Natural killer cell treated with Interleukin-12 subunit alpha and Interleukin-12 subunit beta and Interleukin-15 and Interleukin-18, amount 100 ng/mL, for 72 hours (primary cell): Measurements from ENCODE around the gene COL9A3. TPM values are rescaled to one million over a fixed set of nuclear protein-coding genes. Genes with fewer than 3 reads are reported as not detected.
"Not testable (repeated sequence)": the region's sequence is repeated elsewhere in the genome, so short reads cannot be mapped to it uniquely, and the experiment has no call there.

ENCODE experiments used
- ATAC-seq, 2 donors: fragments of 150-1000 bp; cut with Tn5 transposase in 1 of 2; sonication (Bioruptor Pico), chemical (Tn5 transposase) in 1 of 2; 2 replicates each; pipeline ENCODE4 v1.10.0; 2021
- DNase-seq: peaks from one replicate; pipeline ENCODE4 v3.0.0; 2022; ENCODE audit warnings: low spot score
- H3K27ac Mint-ChIP-seq, 2 donors: 1 replicate in 1 of 2; 2 replicates in 1 of 2; pipeline ENCODE4 v1.8.0; 2022; ENCODE audit warnings: mixed read lengths in 2 of 2, mild to moderate bottlenecking in 1 of 2, moderate library complexity in 1 of 2
- H3K27me3 Mint-ChIP-seq, 2 donors: 1 replicate in 1 of 2; 2 replicates in 1 of 2; pipeline ENCODE4 v1.8.0; 2022; ENCODE audit warnings: mixed read lengths in 2 of 2
- H3K36me3 Mint-ChIP-seq: one replicate; pipeline ENCODE4 v1.8.0; 2022; ENCODE audit warnings: mixed read lengths
- H3K4me1 Mint-ChIP-seq, 2 donors: 1 replicate in 1 of 2; 2 replicates in 1 of 2; pipeline ENCODE4 v1.8.0; 2022; ENCODE audit warnings: low read depth in 2 of 2, mixed read lengths in 2 of 2, mild to moderate bottlenecking in 1 of 2
- H3K4me3 Mint-ChIP-seq: one replicate; pipeline ENCODE4 v1.8.0; 2022; ENCODE audit warnings: mixed read lengths
- H3K9me3 Mint-ChIP-seq: 2 replicates; pipeline ENCODE4 v1.8.0; 2022; ENCODE audit warnings: mixed read lengths
- total RNA-seq, 2 donors: library from RNA; stranded (reverse); gene quantifications; one replicate each; pipeline ENCODE4 v1.2.3, GENCODE V29; 2022

The COL9A3 gene
- total RNA-seq, 2 donors from 2014 or later: not detected

DNA sequence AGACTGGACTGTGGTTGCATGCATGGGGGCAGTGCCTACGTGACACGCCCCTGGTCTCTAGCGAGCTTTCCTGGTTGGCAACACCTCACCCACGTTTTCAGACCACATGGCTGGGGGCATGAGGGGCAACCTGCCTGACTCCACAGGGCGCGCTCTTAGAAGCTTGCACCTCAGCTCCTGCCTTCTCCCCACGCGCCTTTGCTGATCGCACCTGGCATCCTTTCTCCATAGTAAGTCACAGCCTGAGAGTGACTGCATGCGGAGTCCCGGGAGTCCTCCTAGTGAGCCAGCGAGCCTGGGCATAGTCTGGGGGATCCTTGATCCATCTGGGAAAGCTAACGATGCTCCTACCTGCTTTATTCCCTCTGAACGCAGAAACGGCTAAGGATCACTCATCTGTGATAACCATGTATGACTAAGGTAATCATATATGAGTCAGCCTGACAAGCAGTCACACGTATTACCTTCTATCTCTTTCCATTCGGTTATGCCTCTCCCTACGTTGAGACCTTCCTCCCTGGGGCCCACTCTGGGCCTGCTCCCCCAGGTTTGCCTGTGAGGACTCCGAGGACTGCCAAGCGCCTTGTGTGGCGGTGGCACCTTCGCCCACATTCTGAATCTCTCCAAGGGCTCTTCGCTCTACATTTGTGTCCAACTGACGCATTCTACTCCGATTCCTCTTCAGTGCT lies 40.2 kb downstream of the COL9A3 start:
- H3K27ac Mint-ChIP-seq: no peak overlapping the region
- DNase-seq (no peak), ATAC-seq (no peak)
- no peaks in the 10 kb centered on the region for H3K9me3 Mint-ChIP-seq
- no peak overlapping the region for H3K4me3 Mint-ChIP-seq
- H3K4me1 Mint-ChIP-seq: peaks cover 18 to 22% of the 10 kb centered on the region in 2 donors
- no peaks in the 10 kb centered on the region for H3K27me3 Mint-ChIP-seq
- peaks cover 15% of the 10 kb centered on the region for H3K36me3 Mint-ChIP-seq

DNA sequence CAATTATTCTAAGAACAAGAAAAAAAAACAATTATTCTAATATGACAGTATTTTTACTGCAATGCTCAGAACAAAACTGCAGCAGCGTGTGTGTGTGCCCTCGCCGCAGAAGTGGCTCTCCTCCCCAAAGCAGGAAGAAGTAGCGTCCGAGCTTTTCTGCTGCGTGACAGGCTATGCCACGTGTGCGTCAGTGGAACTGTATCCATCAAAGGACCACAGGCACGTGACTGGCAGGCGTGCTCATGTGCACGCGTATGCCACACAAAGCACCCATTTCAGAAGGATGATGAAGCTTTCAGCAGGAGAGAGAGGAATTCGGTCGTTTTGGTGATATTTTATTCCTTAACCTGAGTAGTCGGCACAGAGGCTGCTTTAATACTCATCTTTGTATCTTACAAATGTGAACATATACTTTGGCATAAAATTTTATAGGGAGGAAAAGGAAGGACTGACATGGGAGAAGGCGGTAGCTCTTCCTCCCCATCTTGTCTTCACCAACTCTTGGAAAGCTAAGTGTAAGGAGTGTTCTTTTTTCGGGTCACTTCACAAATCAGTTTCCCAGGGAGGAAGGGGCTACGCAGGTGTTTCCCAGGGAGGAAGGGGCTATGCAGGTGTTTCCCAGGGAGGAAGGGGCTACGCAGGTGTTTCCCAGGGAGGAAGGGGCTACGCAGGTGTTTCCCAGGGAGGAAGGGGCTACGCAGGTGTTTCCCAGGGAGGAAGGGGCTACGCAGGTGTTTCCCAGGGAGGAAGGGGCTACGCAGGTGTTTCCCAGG lies 41.4 kb downstream of the COL9A3 start:
- ATAC-seq: no peak
- no peaks in the 10 kb centered on the region for H3K27me3 Mint-ChIP-seq
- H3K27ac Mint-ChIP-seq: peak overlapping the region in 1 of 2 donors; percentile 70
- H3K4me1 Mint-ChIP-seq: peaks cover 15 to 18% of the 10 kb centered on the region in 2 donors
- peak overlapping the region; percentile 60 for H3K4me3 Mint-ChIP-seq
- peaks cover 15% of the 10 kb centered on the region for H3K36me3 Mint-ChIP-seq
- H3K9me3 Mint-ChIP-seq: no peaks in the 10 kb centered on the region
- no peak for DNase-seq

DNA sequence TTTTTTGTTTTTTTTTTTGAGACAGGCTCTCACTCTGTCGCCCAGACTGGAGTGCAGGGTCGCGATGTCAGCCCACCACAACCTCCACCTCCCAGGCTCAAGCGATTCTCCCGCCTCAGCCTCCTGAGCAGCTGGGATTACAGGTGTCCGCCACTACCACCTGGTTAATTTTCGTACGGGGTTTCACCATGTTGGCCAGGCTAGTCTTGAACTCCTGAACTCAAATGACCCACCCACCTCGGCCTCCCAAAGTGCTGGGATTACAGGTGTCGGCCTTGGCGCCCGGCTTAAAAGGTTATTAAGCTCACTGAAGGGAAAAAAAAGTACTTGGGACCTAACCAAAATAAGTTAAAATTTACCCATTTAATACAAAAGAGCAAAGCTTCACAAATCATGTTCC lies 42.9 kb downstream of the COL9A3 start:
- Mint-ChIP-seq H3K4me3 (peak overlapping the region; percentile 72), H3K27ac (no peak overlapping the region), H3K9me3 (no peaks in the 10 kb centered on the region), H3K36me3 (peaks cover 11% of the 10 kb centered on the region), H3K4me1 (peaks cover 15 to 18% of the 10 kb centered on the region in 2 donors), H3K27me3 (no peaks in the 10 kb centered on the region)
- no peak for ATAC-seq
- no peak for DNase-seq

DNA sequence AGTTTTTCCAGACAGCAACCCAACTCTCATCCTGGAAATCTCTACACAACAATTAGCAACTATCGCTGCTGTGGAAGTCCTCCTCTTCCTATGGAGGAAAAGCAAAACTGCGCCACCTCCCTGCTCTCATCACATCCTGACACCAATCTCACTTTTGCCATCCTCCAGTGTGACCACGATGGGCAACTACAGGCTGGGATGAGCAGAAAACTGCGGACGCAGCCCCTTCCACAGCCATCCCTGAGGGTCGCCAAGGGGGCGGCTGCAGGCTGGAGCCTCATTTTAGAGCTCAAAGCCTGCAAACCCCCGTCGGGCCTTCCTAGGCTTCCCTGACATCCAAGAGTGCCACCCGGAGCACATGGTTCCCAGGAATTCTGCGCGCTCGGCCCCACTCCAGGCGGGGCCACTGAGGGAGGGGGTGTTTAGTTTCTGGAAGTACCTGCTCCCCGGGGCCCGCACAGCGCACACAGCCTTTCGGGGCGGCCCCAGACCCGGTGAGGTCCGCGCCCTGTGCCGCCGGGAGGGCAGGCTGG lies 43.6 kb downstream of the COL9A3 start:
- H3K4me1 Mint-ChIP-seq: peaks cover 15 to 18% of the 10 kb centered on the region in 2 donors
- DNase-seq: no peak
- no peak overlapping the region for H3K27ac Mint-ChIP-seq
- peak overlapping the region; percentile 72 for H3K4me3 Mint-ChIP-seq
- H3K9me3 Mint-ChIP-seq: no peaks in the 10 kb centered on the region
- no peak for ATAC-seq
- H3K36me3 Mint-ChIP-seq: peaks cover 11% of the 10 kb centered on the region
- H3K27me3 Mint-ChIP-seq: no peaks in the 10 kb centered on the region

DNA sequence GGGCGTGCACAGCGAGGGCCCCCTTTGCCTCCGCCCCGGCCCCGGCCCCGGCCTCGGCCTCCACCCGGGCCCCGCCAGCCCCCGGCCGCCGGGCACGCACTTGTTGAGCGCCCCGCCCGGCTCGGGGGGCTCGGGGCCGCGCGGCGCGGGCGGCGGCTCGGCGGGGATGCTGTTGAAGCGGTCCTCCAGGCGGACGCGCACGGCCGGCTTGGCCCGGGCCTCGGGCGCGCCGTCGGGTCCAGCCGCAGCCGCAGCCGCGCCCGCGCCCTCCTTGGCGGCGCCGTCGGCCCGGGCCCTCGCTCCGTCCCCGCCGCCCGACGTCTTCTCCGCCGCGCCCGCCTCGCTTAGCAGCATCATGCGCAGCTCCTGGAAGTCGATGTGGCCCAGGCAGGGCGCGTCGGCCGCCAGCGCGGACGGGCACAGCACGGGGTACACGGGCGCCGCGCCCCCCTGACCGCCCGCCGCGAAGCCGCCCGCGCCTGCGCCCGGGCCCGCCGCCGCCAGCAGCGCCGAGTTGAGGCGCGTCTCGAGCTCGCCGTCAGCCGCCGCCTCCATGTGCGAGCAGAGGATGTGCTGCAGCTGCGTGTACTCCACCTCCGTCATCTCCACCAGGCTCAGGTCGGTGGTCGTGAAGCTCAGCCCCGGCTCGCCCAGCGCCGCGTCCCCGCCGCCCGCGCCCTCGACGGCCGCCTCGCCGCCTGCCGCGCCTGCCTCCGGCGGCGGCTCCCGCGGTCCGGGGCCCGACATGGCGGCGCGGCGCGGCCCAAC lies 44.3 kb downstream of the COL9A3 start:
- no peak overlapping the region for H3K27ac Mint-ChIP-seq
- H3K27me3 Mint-ChIP-seq: no peaks in the 10 kb centered on the region
- H3K4me3 Mint-ChIP-seq: peak overlapping the region; percentile 72
- DNase-seq (no peak), ATAC-seq (peak; percentile 50)
- no peaks in the 10 kb centered on the region for H3K9me3 Mint-ChIP-seq
- H3K36me3 Mint-ChIP-seq: peaks cover 11% of the 10 kb centered on the region
- peaks cover 15 to 18% of the 10 kb centered on the region in 2 donors for H3K4me1 Mint-ChIP-seq

DNA sequence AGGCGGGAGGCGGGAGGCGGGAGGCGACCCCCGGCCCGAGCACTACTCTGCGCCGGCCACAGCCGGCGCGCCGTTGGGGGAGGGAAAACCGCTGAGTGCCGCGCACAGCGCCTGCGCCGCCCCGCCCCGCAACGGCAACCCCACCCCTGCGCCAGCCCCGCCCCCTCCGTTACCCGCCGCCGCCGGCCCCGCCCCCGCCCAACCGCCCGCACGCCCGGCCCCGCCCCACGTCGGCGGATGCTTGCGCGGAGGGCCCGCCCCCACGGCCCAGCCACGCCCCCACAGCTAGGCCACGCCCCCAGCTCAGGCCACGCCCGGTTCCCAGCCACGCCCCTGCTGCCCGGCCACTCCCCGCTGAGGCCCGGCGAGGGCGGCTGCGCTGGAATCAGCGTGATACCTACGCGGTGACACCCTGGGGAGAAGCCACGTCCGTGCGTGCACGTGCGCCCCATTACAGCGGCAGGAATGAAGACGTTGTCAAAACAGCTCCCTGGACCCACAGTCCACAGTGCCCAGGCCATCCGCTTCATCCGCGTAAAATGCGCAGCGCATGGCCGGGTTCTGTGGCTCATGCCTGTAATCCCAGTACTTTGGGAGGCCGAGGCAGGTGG lies 45.0 kb downstream of the COL9A3 start, which contains the start of gene TCFL5:
Gene TCFL5, minus strand, starts transcription at position 97 of the 611 bp plus-strand sequence. CDS start 152 bp downstream, outside the sequence.
- H3K36me3 Mint-ChIP-seq: peaks cover 11% of the 10 kb centered on the region
- H3K27me3 Mint-ChIP-seq: no peaks in the 10 kb centered on the region
- H3K4me3 Mint-ChIP-seq: peak within 1 kb of the TSS; percentile 72
- peaks cover 15 to 18% of the 10 kb centered on the region in 2 donors for H3K4me1 Mint-ChIP-seq
- no peaks in the 10 kb centered on the region for H3K9me3 Mint-ChIP-seq
- no peak within 1 kb of the TSS for H3K27ac Mint-ChIP-seq
- peak; percentile 95 for DNase-seq
- ATAC-seq: peak; percentile 96 to 98

DNA sequence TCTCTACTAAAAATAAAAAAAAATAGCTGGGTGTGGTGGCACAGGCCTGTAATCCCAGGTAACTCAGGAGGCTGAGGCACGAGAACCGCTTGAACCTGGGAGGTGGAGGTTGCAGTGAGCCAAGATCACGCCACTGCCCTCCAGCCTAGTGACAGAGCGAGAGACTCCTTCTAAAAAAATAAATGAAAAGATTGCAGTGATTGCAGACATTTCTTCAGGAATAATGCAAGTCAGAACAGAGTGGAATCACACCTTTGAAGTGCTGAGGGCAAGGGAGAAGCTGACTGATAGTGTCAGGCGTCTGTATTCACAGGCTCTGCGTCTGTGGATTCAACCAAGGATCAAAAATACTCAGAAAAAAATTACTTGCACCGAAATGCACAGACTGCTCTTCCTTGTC lies 47.4 kb downstream of the COL9A3 start:
- Mint-ChIP-seq H3K36me3 (no peaks in the 10 kb centered on the region), H3K27me3 (no peaks in the 10 kb centered on the region), H3K27ac (no peak overlapping the region), H3K9me3 (no peaks in the 10 kb centered on the region), H3K4me3 (no peak overlapping the region), H3K4me1 (peaks cover 8 to 9% of the 10 kb centered on the region in 2 donors)
- ATAC-seq (no peak), DNase-seq (no peak)

DNA sequence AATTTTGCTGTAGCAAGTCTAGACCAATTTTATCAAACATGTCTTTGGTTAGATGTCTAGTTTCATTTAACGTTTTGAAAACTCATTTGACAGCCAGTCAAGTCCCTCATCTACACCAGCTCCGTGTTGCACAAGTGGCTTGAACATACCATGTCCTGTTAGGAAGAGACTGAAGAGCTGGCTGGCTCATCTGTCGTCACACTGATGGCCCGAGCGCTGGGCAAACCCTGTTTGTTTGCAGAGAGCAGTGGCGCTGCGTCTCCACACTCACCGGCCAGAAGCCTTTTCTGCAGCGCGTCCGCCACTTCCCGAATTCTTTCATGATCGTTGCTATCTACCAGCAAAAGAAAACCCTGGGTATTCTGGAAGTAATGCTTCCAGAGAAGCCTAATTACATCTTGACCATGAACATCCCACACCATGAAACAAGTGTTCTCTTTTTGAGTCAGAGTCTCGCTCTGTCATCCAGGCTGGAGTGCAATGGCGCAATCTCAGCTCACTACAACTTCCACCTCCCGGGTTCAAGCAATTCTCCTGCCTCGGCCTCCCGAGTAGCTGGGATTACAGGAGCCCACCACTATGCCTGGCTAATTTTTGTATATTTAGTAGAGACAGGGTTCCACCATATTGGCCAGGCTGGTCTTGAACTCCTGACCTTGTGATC lies 55.5 kb downstream of the COL9A3 start:
- H3K4me3 Mint-ChIP-seq: no peak overlapping the region
- H3K27ac Mint-ChIP-seq: no peak overlapping the region
- ATAC-seq (no peak), DNase-seq (no peak)
- no peaks in the 10 kb centered on the region for H3K9me3 Mint-ChIP-seq
- no peaks in the 10 kb centered on the region for H3K36me3 Mint-ChIP-seq
- peaks cover 0 to 3% of the 10 kb centered on the region in 2 donors for H3K27me3 Mint-ChIP-seq
- peaks cover 15% of the 10 kb centered on the region in 2 donors for H3K4me1 Mint-ChIP-seq

DNA sequence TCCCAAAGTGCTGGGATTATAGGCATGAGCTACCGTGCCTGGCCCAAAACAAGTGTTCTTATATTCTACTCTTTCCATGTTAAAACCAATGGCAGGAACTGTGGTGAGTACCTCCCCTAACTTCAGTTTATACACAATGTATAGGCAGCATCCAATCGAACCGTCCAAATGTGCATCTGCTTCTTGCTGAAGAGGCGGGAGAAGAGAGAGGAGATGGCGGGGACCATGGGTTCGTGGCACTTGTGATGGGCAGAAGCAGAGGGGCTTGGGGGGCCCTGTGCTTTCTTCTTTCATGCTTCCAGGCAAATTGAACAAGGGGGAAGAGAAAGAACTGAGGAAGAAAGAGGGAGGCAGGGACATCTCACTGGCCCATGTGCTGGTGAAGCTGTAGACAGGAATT lies 56.0 kb downstream of the COL9A3 start:
- Mint-ChIP-seq H3K36me3 (no peaks in the 10 kb centered on the region), H3K4me3 (no peak overlapping the region), H3K9me3 (no peaks in the 10 kb centered on the region), H3K27ac (no peak overlapping the region), H3K4me1 (peaks cover 15% of the 10 kb centered on the region in 2 donors), H3K27me3 (peaks cover 0 to 3% of the 10 kb centered on the region in 2 donors)
- DNase-seq (no peak), ATAC-seq (no peak)

DNA sequence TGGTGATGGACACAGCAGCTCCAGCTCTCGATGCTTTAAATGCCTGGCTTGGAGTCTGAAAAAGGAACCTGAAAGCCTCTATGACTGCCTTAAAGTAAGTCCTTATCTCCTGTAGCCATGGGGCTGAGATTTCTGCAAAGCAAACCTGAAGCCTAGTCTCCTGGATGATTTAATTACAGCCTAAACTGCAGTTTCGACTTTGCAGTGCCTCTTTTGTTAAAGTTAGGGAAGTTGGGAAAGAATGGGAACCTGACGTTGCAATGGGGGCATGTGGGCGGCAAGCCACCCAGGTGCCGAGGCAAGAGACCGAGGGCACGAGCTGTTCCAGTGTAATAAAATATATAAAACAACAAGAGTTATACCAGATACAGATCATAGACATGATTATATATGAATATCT lies 56.4 kb downstream of the COL9A3 start:
- Mint-ChIP-seq H3K27ac (peak overlapping the region in 1 of 2 donors; percentile 58), H3K9me3 (no peaks in the 10 kb centered on the region), H3K4me3 (no peak overlapping the region), H3K36me3 (no peaks in the 10 kb centered on the region), H3K27me3 (peaks cover 0 to 3% of the 10 kb centered on the region in 2 donors), H3K4me1 (peaks cover 15% of the 10 kb centered on the region in 2 donors)
- ATAC-seq (no peak), DNase-seq (no peak)

DNA sequence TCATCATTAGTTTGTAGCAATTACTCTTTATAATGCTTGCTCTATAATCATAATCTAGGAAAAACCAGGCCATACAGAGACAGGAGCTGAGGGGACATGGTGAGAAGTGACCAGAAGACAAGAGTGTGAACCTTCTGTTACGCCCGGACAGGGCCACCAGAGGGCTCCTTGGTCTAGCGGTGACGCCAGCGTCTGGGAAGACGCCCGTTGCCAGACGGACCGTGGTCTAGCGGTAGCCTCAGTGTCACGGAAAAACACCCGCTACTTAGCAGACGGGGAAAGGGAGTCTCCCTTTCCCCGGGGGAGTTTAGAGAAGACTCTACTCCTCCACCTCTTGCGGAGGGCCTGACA lies 56.8 kb downstream of the COL9A3 start:
- DNase-seq: peak; percentile 61
- Mint-ChIP-seq H3K4me1 (peaks cover 15% of the 10 kb centered on the region in 2 donors), H3K27ac (peak overlapping the region in 1 of 2 donors; percentile 58)
- not testable (repeated sequence) for ATAC-seq, H3K9me3 Mint-ChIP-seq, H3K4me3 Mint-ChIP-seq, H3K27me3 Mint-ChIP-seq, H3K36me3 Mint-ChIP-seq

DNA sequence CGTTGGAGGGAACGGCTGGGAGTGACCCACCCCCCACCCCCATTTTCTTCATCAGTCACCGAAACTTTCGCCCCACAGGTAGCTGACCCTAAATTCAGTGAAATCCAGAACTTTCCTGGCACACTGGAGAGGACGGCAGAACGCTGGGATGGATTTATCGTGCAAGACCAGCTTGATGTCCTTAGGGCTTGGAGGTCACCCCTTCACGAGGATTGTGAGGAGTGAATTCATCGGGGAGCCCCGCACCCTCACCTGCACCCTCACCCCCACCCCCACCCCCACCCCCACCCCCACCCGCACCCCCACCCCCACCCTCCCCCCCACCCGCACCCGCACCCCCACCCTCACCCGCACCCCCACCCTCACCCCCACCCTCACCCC lies 58.1 kb downstream of the COL9A3 start:
- ATAC-seq: no peak
- Mint-ChIP-seq H3K9me3 (no peaks in the 10 kb centered on the region), H3K27ac (no peak overlapping the region), H3K27me3 (peaks cover 0 to 3% of the 10 kb centered on the region in 2 donors), H3K4me3 (no peak overlapping the region), H3K4me1 (peaks cover 15% of the 10 kb centered on the region in 2 donors), H3K36me3 (no peaks in the 10 kb centered on the region)
- DNase-seq: no peak
